Left lung (tissue), 10 donors: ENCODE results near the gene HOXA1. TPM values are rescaled to one million over a fixed set of nuclear protein-coding genes. Genes with fewer than 3 reads are reported as not detected.

ENCODE experiments used
- ATAC-seq: fragments of 200-7000 bp; cut with Tn5 transposase; one replicate; pipeline ENCODE4 v1.9.1; 2020; ENCODE audit warnings: moderate library complexity
- DNase-seq, 4 donors: peaks; one replicate each; pipeline ENCODE4 v3.0.0-alpha.2; 2013 to 2020
- H3K27ac ChIP-seq, 2 donors: fragments of 200-600 bp; sonication (generic) in 1 of 2; one replicate each; pipeline versions ENCODE4 v1.5.0 to v1.8.0; 2020 to 2021
- H3K27me3 ChIP-seq, 2 donors: fragments of 200-600 bp; sonication (generic) in 1 of 2; one replicate each; pipeline versions ENCODE4 v1.5.0 to v1.8.0; 2020 to 2021
- H3K36me3 ChIP-seq, 2 donors: fragments of 200-600 bp; sonication (generic) in 1 of 2; one replicate each; pipeline versions ENCODE4 v1.5.0 to v1.8.0; 2020 to 2021
- H3K4me1 ChIP-seq, 2 donors: fragments of 200-600 bp; one replicate each; pipeline ENCODE4 v1.8.0; 2021
- H3K4me3 ChIP-seq, 2 donors: fragments of 200-600 bp; sonication (generic) in 1 of 2; one replicate each; pipeline versions ENCODE4 v1.5.0 to v1.8.0; 2020 to 2021; ENCODE audit warnings: mild to moderate bottlenecking in 1 of 2
- H3K9me3 ChIP-seq, 2 donors: fragments of 200-600 bp; sonication (generic) in 1 of 2; one replicate each; pipeline versions ENCODE4 v1.5.0 to v1.8.0; 2020 to 2021
- intact Hi-C, 2 donors: fragments of 100-400 bp; cut with DNase I; formaldehyde crosslinking; loops; one replicate each; pipeline versions ENCODE4 v1.11.2 to v1.14.2; 2022
- polyA plus RNA-seq, 6 donors: library from polyadenylated mRNA; unstranded; fragments of 120-200 nt; gene quantifications; one replicate each; pipeline ENCODE4 v1.2.1, GENCODE V29; 2013; ENCODE audit not compliant: insufficient read length in 6 of 6
- total RNA-seq, 2 donors: library from RNA; stranded (reverse); fragmentation: NEBNext Ultra II Directional; extraction: Animal tissue kit (Norgen Biotek cat#: 25700); gene quantifications; one replicate each; pipeline ENCODE4 v1.2.1, GENCODE V29; 2021
- TF ChIP-seq, protein P1 (sequence below), 2 donors: fragments of 200-600 bp; sonication (generic) in 1 of 2; IDR thresholded peaks; one replicate each; pipeline versions ENCODE4 v1.5.0 to v1.8.0; 2021; ENCODE audit warnings: antibody characterized with exemption in 2 of 2
- donor health status: DM: no; HTN: yes; CAD: no.
- donor health status: DM: no; HTN: no; CAD: no.

The HOXA1 gene
- total and polyA plus RNA-seq, 8 donors: 0.50 to 3.1 (median 2.1) TPM

GRCh38 chr7:27132214-27132613, 36.4 kb upstream of the HOXA1 start:
- DNase-seq: no peak
- Histone ChIP-seq H3K27ac (no peak overlapping the region), H3K4me3 (no peak overlapping the region), H3K9me3 (no peaks in the 10 kb centered on the region), H3K27me3 (peaks cover 6 to 98% of the 10 kb centered on the region in 2 donors), H3K36me3 (no peaks in the 10 kb centered on the region), H3K4me1 (peaks cover 22 to 48% of the 10 kb centered on the region in 2 donors)
- TF ChIP-seq, protein P1, sequence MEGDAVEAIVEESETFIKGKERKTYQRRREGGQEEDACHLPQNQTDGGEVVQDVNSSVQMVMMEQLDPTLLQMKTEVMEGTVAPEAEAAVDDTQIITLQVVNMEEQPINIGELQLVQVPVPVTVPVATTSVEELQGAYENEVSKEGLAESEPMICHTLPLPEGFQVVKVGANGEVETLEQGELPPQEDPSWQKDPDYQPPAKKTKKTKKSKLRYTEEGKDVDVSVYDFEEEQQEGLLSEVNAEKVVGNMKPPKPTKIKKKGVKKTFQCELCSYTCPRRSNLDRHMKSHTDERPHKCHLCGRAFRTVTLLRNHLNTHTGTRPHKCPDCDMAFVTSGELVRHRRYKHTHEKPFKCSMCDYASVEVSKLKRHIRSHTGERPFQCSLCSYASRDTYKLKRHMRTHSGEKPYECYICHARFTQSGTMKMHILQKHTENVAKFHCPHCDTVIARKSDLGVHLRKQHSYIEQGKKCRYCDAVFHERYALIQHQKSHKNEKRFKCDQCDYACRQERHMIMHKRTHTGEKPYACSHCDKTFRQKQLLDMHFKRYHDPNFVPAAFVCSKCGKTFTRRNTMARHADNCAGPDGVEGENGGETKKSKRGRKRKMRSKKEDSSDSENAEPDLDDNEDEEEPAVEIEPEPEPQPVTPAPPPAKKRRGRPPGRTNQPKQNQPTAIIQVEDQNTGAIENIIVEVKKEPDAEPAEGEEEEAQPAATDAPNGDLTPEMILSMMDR (IDR thresholded peaks at IDR 0.05): no peak
- intact Hi-C loops: no loop called here
- ATAC-seq: no peak

DNA sequence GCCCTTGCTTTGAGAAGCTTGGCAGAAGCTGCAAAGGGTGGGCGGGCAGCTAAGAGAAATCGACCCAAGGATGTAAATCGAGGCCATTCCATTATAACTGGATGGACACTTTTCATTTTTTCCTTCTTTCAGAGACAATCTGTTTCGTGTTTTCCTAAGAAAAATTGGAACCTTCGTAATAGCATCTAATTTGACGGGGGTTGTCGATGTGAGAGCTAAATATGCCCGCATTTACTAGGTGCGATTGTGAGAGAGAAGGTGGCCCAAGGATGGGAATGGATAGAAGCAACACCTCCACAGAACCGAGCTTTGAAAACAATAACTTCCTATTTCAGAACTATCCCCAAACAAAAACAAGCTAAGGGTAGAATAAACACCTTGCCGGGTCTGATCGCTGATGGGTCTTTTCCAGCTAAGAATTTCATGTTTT, 35.6 kb upstream of the HOXA1 start:
- no peak for DNase-seq
- H3K36me3 ChIP-seq: no peaks in the 10 kb centered on the region
- TF ChIP-seq, protein P1 (IDR thresholded peaks at IDR 0.05): no peak
- H3K4me3 ChIP-seq: peak overlapping the region; percentile 29 to 49
- peaks cover 4 to 98% of the 10 kb centered on the region in 2 donors for H3K27me3 ChIP-seq
- no peak for ATAC-seq
- peaks cover 20 to 39% of the 10 kb centered on the region in 2 donors for H3K4me1 ChIP-seq
- no peaks in the 10 kb centered on the region for H3K9me3 ChIP-seq
- H3K27ac ChIP-seq: peak overlapping the region; percentile 81 to 86
- intact Hi-C loops: no loop called here

DNA sequence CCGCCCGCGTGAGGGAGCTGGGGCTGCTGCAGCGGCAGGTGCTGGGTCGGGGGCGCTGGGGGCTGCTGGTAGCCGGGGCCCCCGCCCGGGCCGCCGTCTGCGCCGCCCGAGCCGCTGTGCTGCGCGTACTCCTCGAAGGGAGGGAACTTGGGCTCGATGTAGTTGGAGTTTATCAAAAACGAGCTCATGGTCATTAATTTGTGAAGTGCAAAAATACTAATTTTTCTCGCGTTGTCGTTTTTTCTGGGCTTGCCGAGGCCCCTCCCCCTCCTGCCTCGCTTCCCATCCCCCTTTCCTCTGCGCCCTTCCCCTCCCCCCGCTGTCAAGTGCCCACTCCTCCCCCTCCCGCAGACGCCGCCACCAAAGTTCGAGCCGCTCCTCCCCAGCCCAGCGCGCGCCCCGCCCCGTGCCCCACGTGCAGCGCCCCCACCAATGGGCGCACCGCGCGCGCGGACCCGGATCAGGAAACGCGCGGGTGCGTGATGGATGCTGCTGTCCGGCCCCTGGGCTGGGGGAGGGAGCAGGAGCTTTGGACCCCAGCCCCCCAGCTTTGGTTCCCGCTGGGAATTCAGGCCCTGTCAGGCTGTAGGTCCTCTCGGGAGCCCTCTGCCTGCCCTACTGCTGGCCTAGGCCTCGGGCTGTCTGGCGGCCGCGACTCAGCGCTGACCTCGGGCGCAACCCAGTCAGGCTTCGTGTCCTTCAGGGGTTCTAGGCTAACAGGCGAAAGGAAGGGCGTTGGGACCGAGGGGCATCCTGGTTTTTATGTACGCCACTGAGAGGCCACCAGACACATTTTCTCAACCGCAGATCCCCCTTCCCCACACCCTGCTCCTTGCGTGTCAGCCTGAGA, 35.0 kb upstream of the HOXA1 start, which contains the start of gene HOXA4:
Gene HOXA4 (minus strand): TSS at position 218 of the 850 bp plus-strand sequence. CDS start 24 bp downstream, at position 194.
- H3K27ac ChIP-seq: peak within 1 kb of the TSS; percentile 81 to 86
- peaks cover 0 to 96% of the 10 kb centered on the region in 2 donors for H3K27me3 ChIP-seq
- ATAC-seq (peak; percentile 96), DNase-seq (peak; percentile 61 to 94 (median 90))
- intact Hi-C loops: no loop called here
- no peaks in the 10 kb centered on the region for H3K9me3 ChIP-seq
- peak within 1 kb of the TSS; percentile 49 to 51 for H3K4me3 ChIP-seq
- H3K36me3 ChIP-seq: no peaks in the 10 kb centered on the region
- TF ChIP-seq, protein P1 (IDR thresholded peaks at IDR 0.05): no peak
- peaks cover 17 to 39% of the 10 kb centered on the region in 2 donors for H3K4me1 ChIP-seq

- TF ChIP-seq, protein P1 (IDR thresholded peaks at IDR 0.05): no peak
- Histone ChIP-seq H3K4me1 (peaks cover 14 to 39% of the 10 kb centered on the region in 2 donors), H3K27me3 (peaks cover 0 to 96% of the 10 kb centered on the region in 2 donors), H3K36me3 (no peaks in the 10 kb centered on the region), H3K27ac (peak overlapping the region; percentile 81 to 83), H3K4me3 (peak overlapping the region; percentile 49 to 51), H3K9me3 (no peaks in the 10 kb centered on the region)
- peak in 1 of 4 donors; percentile 29 for DNase-seq
- intact Hi-C loops: no loop called here
- ATAC-seq: peak; percentile 8
Measured at GRCh38 chr7:27129729-27130539, 34.1 kb upstream of the HOXA1 start.
